ENCODE results near the gene TMEM178B. TPM values are rescaled to one million over a fixed set of nuclear protein-coding genes. Genes with fewer than 3 reads are reported as not detected.

The TMEM178B gene
- polyA plus RNA-seq, 1 experiment = 0.01 TPM

- Histone ChIP-seq H3K9me3 (ENCODE audit: control insufficient read depth, insufficient read depth, low read length) (no peaks in the 10 kb centered on the region), H3K27ac (ENCODE audit: low read depth, low read length) (no peak overlapping the region), H3K27me3 (ENCODE audit: control insufficient read depth, insufficient read depth, low read length) (no peaks in the 10 kb centered on the region), H3K4me3 (ENCODE audit: low read depth, low read length) (no peak overlapping the region)
- CTCF ChIA-PET = no interaction called here
- POLR2A ChIA-PET = no interaction called here
- no peak for TF ChIP-seq CTCF (IDR thresholded peaks at IDR 0.05; ENCODE audit: low read depth, low read length)
- DNase-seq (ENCODE audit: low read depth, low spot score) = no peak
Measured at GRCh38 chr7:141094336-141095070, 20.6 kb downstream of the TMEM178B start.

GRCh38 chr7:141097430-141097829, 23.6 kb downstream of the TMEM178B start:
- CTCF ChIA-PET = no interaction called here
- no peak for TF ChIP-seq CTCF (IDR thresholded peaks at IDR 0.05; ENCODE audit: low read depth, low read length)
- H3K9me3 ChIP-seq (ENCODE audit: control insufficient read depth, insufficient read depth, low read length) = no peaks in the 10 kb centered on the region
- no peaks in the 10 kb centered on the region for H3K27me3 ChIP-seq (ENCODE audit: control insufficient read depth, insufficient read depth, low read length)
- no peak overlapping the region for H3K27ac ChIP-seq (ENCODE audit: low read depth, low read length)
- no peak overlapping the region for H3K4me3 ChIP-seq (ENCODE audit: low read depth, low read length)
- POLR2A ChIA-PET = no interaction called here
- DNase-seq (ENCODE audit: low read depth, low spot score) = no peak

- CTCF ChIA-PET = no interaction called here
- no peak for DNase-seq (ENCODE audit: low read depth, low spot score)
- no peak overlapping the region for H3K27ac ChIP-seq (ENCODE audit: low read depth, low read length)
- POLR2A ChIA-PET = no interaction called here
- TF ChIP-seq CTCF (IDR thresholded peaks at IDR 0.05; ENCODE audit: low read depth, low read length) = no peak
- H3K27me3 ChIP-seq (ENCODE audit: control insufficient read depth, insufficient read depth, low read length) = no peaks in the 10 kb centered on the region
- H3K4me3 ChIP-seq (ENCODE audit: low read depth, low read length) = no peak overlapping the region
- H3K9me3 ChIP-seq (ENCODE audit: control insufficient read depth, insufficient read depth, low read length) = no peaks in the 10 kb centered on the region
Measured at GRCh38 chr7:141102436-141102835, 28.6 kb downstream of the TMEM178B start.

- CTCF ChIA-PET = no interaction called here
- POLR2A ChIA-PET = no interaction called here
- no peak for DNase-seq (ENCODE audit: low read depth, low spot score)
- Histone ChIP-seq H3K4me3 (ENCODE audit: low read depth, low read length) (no peak overlapping the region), H3K9me3 (ENCODE audit: control insufficient read depth, insufficient read depth, low read length) (no peaks in the 10 kb centered on the region), H3K27me3 (ENCODE audit: control insufficient read depth, insufficient read depth, low read length) (no peaks in the 10 kb centered on the region), H3K27ac (ENCODE audit: low read depth, low read length) (no peak overlapping the region)
- TF ChIP-seq CTCF (IDR thresholded peaks at IDR 0.05; ENCODE audit: low read depth, low read length) = no peak
Measured at GRCh38 chr7:141103847-141104429, 30.1 kb downstream of the TMEM178B start.

- no peak for DNase-seq (ENCODE audit: low read depth, low spot score)
- ChIA-PET POLR2A (no interaction called here), CTCF (no interaction called here)
- Histone ChIP-seq H3K27ac (ENCODE audit: low read depth, low read length) (no peak overlapping the region), H3K9me3 (ENCODE audit: control insufficient read depth, insufficient read depth, low read length) (no peaks in the 10 kb centered on the region), H3K4me3 (ENCODE audit: low read depth, low read length) (no peak overlapping the region), H3K27me3 (ENCODE audit: control insufficient read depth, insufficient read depth, low read length) (no peaks in the 10 kb centered on the region)
- no peak for TF ChIP-seq CTCF (IDR thresholded peaks at IDR 0.05; ENCODE audit: low read depth, low read length)
Measured at GRCh38 chr7:141113131-141113530, 39.3 kb downstream of the TMEM178B start.
